Mesothelial cell of epicardium (in vitro differentiated cells): ENCODE results near the gene SETD1B. TPM values are rescaled to one million over a fixed set of nuclear protein-coding genes. Genes with fewer than 3 reads are reported as not detected.

ENCODE experiments used
- DNase-seq, 2 experiments: peaks; one replicate each; pipeline ENCODE4 v3.0.0; 2021; ENCODE audit warnings: low spot score in 2 of 2; ENCODE audit not compliant: unreplicated experiment in 2 of 2
- H3K27ac Mint-ChIP-seq: 2 replicates; pipeline ENCODE4 v1.8.0; 2021; ENCODE audit warnings: mixed read lengths
- H3K27me3 Mint-ChIP-seq: 2 replicates; pipeline ENCODE4 v1.8.0; 2021; ENCODE audit warnings: low read depth, mixed read lengths
- H3K36me3 Mint-ChIP-seq: 2 replicates; pipeline ENCODE4 v1.8.0; 2021; ENCODE audit warnings: mixed read lengths
- H3K4me1 Mint-ChIP-seq: 2 replicates; pipeline ENCODE4 v1.8.0; 2021; ENCODE audit warnings: mixed read lengths
- H3K4me3 Mint-ChIP-seq: 2 replicates; pipeline ENCODE4 v1.8.0; 2021; ENCODE audit warnings: mild to moderate bottlenecking, moderate library complexity, mixed read lengths
- H3K9me3 Mint-ChIP-seq: 2 replicates; pipeline ENCODE4 v1.8.0; 2021; ENCODE audit warnings: mixed read lengths
- CTCF ChIP-seq: fragments of 200-600 bp; sonication (generic); IDR thresholded peaks from one replicate; pipeline ENCODE4 v1.5.0; 2021; ENCODE audit warnings: antibody characterized with exemption; ENCODE audit not compliant: unreplicated experiment
- total RNA-seq: library from RNA; stranded (reverse); gene quantifications from 3 replicates; pipeline ENCODE4 v1.2.1, GENCODE V29; 2021

The SETD1B gene
- total RNA-seq, 1 donor from 2014 or later: 27.2 TPM

- Mint-ChIP-seq H3K9me3 (no peaks in the 10 kb centered on the region), H3K27ac (peak overlapping the region; percentile 74), H3K4me3 (no peak overlapping the region), H3K27me3 (no peaks in the 10 kb centered on the region), H3K4me1 (peaks cover 13% of the 10 kb centered on the region), H3K36me3 (no peaks in the 10 kb centered on the region)
- TF ChIP-seq CTCF: no peak
- DNase-seq: no peak
Measured at GRCh38 chr12:121781998-121782979, 21.5 kb upstream of the SETD1B start.

- no peak overlapping the region for H3K27ac Mint-ChIP-seq
- TF ChIP-seq CTCF: no peak
- no peak overlapping the region for H3K4me3 Mint-ChIP-seq
- H3K36me3 Mint-ChIP-seq: no peaks in the 10 kb centered on the region
- peaks cover 13% of the 10 kb centered on the region for H3K4me1 Mint-ChIP-seq
- no peak for DNase-seq
- H3K9me3 Mint-ChIP-seq: no peaks in the 10 kb centered on the region
- no peaks in the 10 kb centered on the region for H3K27me3 Mint-ChIP-seq
Measured at GRCh38 chr12:121783766-121784165, 20.0 kb upstream of the SETD1B start.

- DNase-seq: no peak
- Mint-ChIP-seq H3K27me3 (no peaks in the 10 kb centered on the region), H3K9me3 (no peaks in the 10 kb centered on the region), H3K4me1 (peaks cover 13% of the 10 kb centered on the region), H3K27ac (peak overlapping the region; percentile 32), H3K4me3 (no peak overlapping the region), H3K36me3 (no peaks in the 10 kb centered on the region)
- TF ChIP-seq CTCF: no peak
Measured at GRCh38 chr12:121784460-121784859, 19.3 kb upstream of the SETD1B start.

- DNase-seq: no peak
- H3K4me1 Mint-ChIP-seq: peaks cover 19% of the 10 kb centered on the region
- no peak overlapping the region for H3K4me3 Mint-ChIP-seq
- no peaks in the 10 kb centered on the region for H3K36me3 Mint-ChIP-seq
- H3K9me3 Mint-ChIP-seq: no peaks in the 10 kb centered on the region
- no peak overlapping the region for H3K27ac Mint-ChIP-seq
- TF ChIP-seq CTCF: no peak
- H3K27me3 Mint-ChIP-seq: no peaks in the 10 kb centered on the region
Measured at GRCh38 chr12:121786440-121786825, 17.4 kb upstream of the SETD1B start.

- Mint-ChIP-seq H3K4me1 (peaks cover 13% of the 10 kb centered on the region), H3K36me3 (no peaks in the 10 kb centered on the region), H3K9me3 (no peaks in the 10 kb centered on the region), H3K27ac (peak overlapping the region; percentile 43), H3K27me3 (no peaks in the 10 kb centered on the region), H3K4me3 (no peak overlapping the region)
- no peak for TF ChIP-seq CTCF
- no peak for DNase-seq
Measured at GRCh38 chr12:121787063-121788025, 16.5 kb upstream of the SETD1B start.
